H9 (cell line): Measurements from ENCODE around the gene ICE2. TPM values are rescaled to one million over a fixed set of nuclear protein-coding genes. Genes with fewer than 3 reads are reported as not detected.

Experiments
- DNase-seq: peaks from one replicate; pipeline ENCODE4 v3.0.0-alpha.2; 2017
- H2AFZ ChIP-seq: one replicate; pipeline ENCODE4 v1.6.1; 2013; ENCODE audit warnings: mild to moderate bottlenecking, low read length, control low read depth, moderate library complexity
- H2AK5ac ChIP-seq: 2 replicates; pipeline ENCODE4 v1.6.1; 2013; ENCODE audit warnings: low read length, control low read depth, mixed read lengths; ENCODE audit not compliant: insufficient read length
- H2BK120ac ChIP-seq: one replicate; pipeline ENCODE4 v1.6.1; 2013; ENCODE audit warnings: low read depth, mild to moderate bottlenecking, low read length, control low read depth, inconsistent platforms; ENCODE audit not compliant: poor library complexity, severe bottlenecking
- H2BK12ac ChIP-seq: 2 replicates; pipeline ENCODE4 v1.6.1; 2013; ENCODE audit warnings: low read length, control low read depth, mixed read lengths, low read depth; ENCODE audit not compliant: insufficient read length
- H2BK15ac ChIP-seq: 2 replicates; pipeline ENCODE4 v1.6.1; 2013; ENCODE audit warnings: low read depth, low read length, control low read depth
- H2BK20ac ChIP-seq: one replicate; pipeline ENCODE4 v1.6.1; 2013; ENCODE audit warnings: low read depth, mild to moderate bottlenecking, low read length, control low read depth, inconsistent platforms; ENCODE audit not compliant: poor library complexity, severe bottlenecking
- H2BK5ac ChIP-seq: 2 replicates; pipeline ENCODE4 v1.6.1; 2013; ENCODE audit warnings: low read length, control low read depth, mixed read lengths; ENCODE audit not compliant: insufficient read length
- H3K14ac ChIP-seq: 2 replicates; pipeline ENCODE4 v1.6.1; 2013; ENCODE audit warnings: low read length, control low read depth; ENCODE audit not compliant: insufficient read depth
- H3K18ac ChIP-seq: 2 replicates; pipeline ENCODE4 v1.6.1; 2013; ENCODE audit warnings: low read depth, mild to moderate bottlenecking, mixed read lengths, low read length, control low read depth; ENCODE audit not compliant: insufficient read length
- H3K23ac ChIP-seq: 2 replicates; pipeline ENCODE4 v1.6.1; 2013; ENCODE audit warnings: low read length, control low read depth, mixed read lengths, low read depth; ENCODE audit not compliant: insufficient read length
- H3K23me2 ChIP-seq: 2 replicates; pipeline ENCODE4 v1.6.1; 2013; ENCODE audit warnings: low read depth, mild to moderate bottlenecking, mixed read lengths, low read length, control low read depth; ENCODE audit not compliant: insufficient read length, poor library complexity, severe bottlenecking
- H3K27ac ChIP-seq: 2 replicates; pipeline ENCODE4 v1.5.1; 2013; ENCODE audit warnings: low read length, control low read depth, mixed read lengths, low read depth; ENCODE audit not compliant: insufficient read length
- H3K27me3 ChIP-seq: 2 replicates; pipeline ENCODE4 v1.6.1; 2013; ENCODE audit warnings: low read length, control low read depth, inconsistent platforms; ENCODE audit not compliant: insufficient read depth
- H3K4ac ChIP-seq: 2 replicates; pipeline ENCODE4 v1.6.1; 2013; ENCODE audit warnings: low read depth, mild to moderate bottlenecking, control low read depth, inconsistent platforms, low read length, moderate library complexity
- H3K4me1 ChIP-seq: 2 replicates; pipeline ENCODE4 v1.6.1; 2013; ENCODE audit warnings: low read length, control low read depth, inconsistent platforms; ENCODE audit not compliant: insufficient read depth
- H3K4me2 ChIP-seq: 2 replicates; pipeline ENCODE4 v1.6.1; 2013; ENCODE audit warnings: low read length, control low read depth, mixed read lengths; ENCODE audit not compliant: insufficient read length, insufficient read depth
- H3K56ac ChIP-seq: 2 replicates; pipeline ENCODE4 v1.6.1; 2013; ENCODE audit warnings: low read depth, mild to moderate bottlenecking, mixed read lengths, low read length, control low read depth; ENCODE audit not compliant: insufficient read length
- H3K79me1 ChIP-seq: 2 replicates; pipeline ENCODE4 v1.6.1; 2013; ENCODE audit warnings: low read depth, mild to moderate bottlenecking, moderate library complexity, low read length, control low read depth, inconsistent platforms; ENCODE audit not compliant: insufficient read depth, poor library complexity, severe bottlenecking
- H3K79me2 ChIP-seq: 2 replicates; pipeline ENCODE4 v1.6.1; 2013; ENCODE audit warnings: low read length, control low read depth, inconsistent platforms; ENCODE audit not compliant: insufficient read depth
- H3K9ac ChIP-seq: 2 replicates; pipeline ENCODE4 v1.6.1; 2013; ENCODE audit warnings: low read length, control low read depth, mixed read lengths; ENCODE audit not compliant: insufficient read length; ENCODE audit errors: extremely low read depth
- H3K9me3 ChIP-seq: one replicate; pipeline ENCODE4 v1.6.1; 2013; ENCODE audit warnings: low read depth, low read length, inconsistent platforms; ENCODE audit not compliant: control insufficient read depth
- H3T11ph ChIP-seq: one replicate; pipeline ENCODE4 v1.6.1; 2013; ENCODE audit warnings: mild to moderate bottlenecking, low read length, control low read depth, inconsistent platforms
- H4K20me1 ChIP-seq: one replicate; pipeline ENCODE4 v1.6.1; 2013; ENCODE audit not compliant: control insufficient read depth, insufficient read length, insufficient read depth
- H4K5ac ChIP-seq: 2 replicates; pipeline ENCODE4 v1.6.1; 2013; ENCODE audit warnings: low read depth, mild to moderate bottlenecking, mixed read lengths, low read length, control low read depth; ENCODE audit not compliant: insufficient read length
- H4K8ac ChIP-seq: replicated peaks from 2 replicates; pipeline ENCODE4 v1.6.1; 2013; ENCODE audit warnings: low read length, control low read depth, mixed read lengths, low read depth; ENCODE audit not compliant: insufficient read length
- H4K91ac ChIP-seq: 2 replicates; pipeline ENCODE4 v1.6.1; 2013; ENCODE audit warnings: low read depth, mild to moderate bottlenecking, moderate library complexity, mixed read lengths, low read length, control low read depth; ENCODE audit not compliant: insufficient read length
- H3K27ac Mint-ChIP-seq, 3 experiments: 2 replicates in 2 of 3; 3 replicates in 1 of 3; pipeline ENCODE4 v1.8.0; 2020 to 2021; ENCODE audit warnings: mixed read lengths in 3 of 3, mild to moderate bottlenecking in 1 of 3, moderate library complexity in 1 of 3
- H3K27me3 Mint-ChIP-seq: 2 replicates; pipeline ENCODE4 v1.8.0; 2021; ENCODE audit warnings: low read depth, mild to moderate bottlenecking, moderate library complexity, mixed read lengths
- H3K36me3 Mint-ChIP-seq, 3 experiments: 2 replicates in 2 of 3; 3 replicates in 1 of 3; pipeline ENCODE4 v1.8.0; 2020 to 2021; ENCODE audit warnings: low read depth in 3 of 3, mixed read lengths in 3 of 3; ENCODE audit not compliant: insufficient read depth in 1 of 3
- H3K4me1 Mint-ChIP-seq, 2 experiments: 2 replicates each; pipeline ENCODE4 v1.8.0; 2020; ENCODE audit warnings: mixed read lengths in 2 of 2
- H3K4me3 Mint-ChIP-seq, 2 experiments: 2 replicates in 1 of 2; 3 replicates in 1 of 2; pipeline ENCODE4 v1.8.0; 2020 to 2021; ENCODE audit warnings: mild to moderate bottlenecking in 2 of 2, mixed read lengths in 2 of 2, moderate library complexity in 1 of 2
- H3K9me3 Mint-ChIP-seq, 2 experiments: 2 replicates in 1 of 2; 3 replicates in 1 of 2; pipeline ENCODE4 v1.8.0; 2020; ENCODE audit warnings: mild to moderate bottlenecking in 2 of 2, mixed read lengths in 2 of 2, moderate library complexity in 1 of 2
- CTCF ChIP-seq: fragments of 200-600 bp; sonication (generic); conservative IDR thresholded peaks from 3 replicates; pipeline ENCODE4 v1.8.0; 2021; ENCODE audit warnings: antibody characterized with exemption, mild to moderate bottlenecking
- WGBS: extraction: QIAGEN DNeasy Blood & Tissue Kit; methylation state at CpG from one replicate; pipeline ENCODE4 v1.1.7; 2013; ENCODE audit warnings: missing lambda C conversion rate, low lambda C conversion rate, mixed read lengths; ENCODE audit not compliant: insufficient read length; ENCODE audit errors: extremely low coverage; 5-methylcytosine and 5-hydroxymethylcytosine counted together
- total RNA-seq: library from RNA; stranded (reverse); gene quantifications from 2 replicates; pipeline ENCODE4 v1.2.1, GENCODE V29; 2021

ICE2 gene
- total RNA-seq, 1 experiment from 2014 or later: 76.3 TPM

- peaks cover 7% of the 10 kb centered on the region; the same call in 1 of the 2 replicates for H3K79me2 ChIP-seq
- WGBS: no CpG with 5 or more reads among the region's 1 CpG
- no peak overlapping the region for H3T11ph ChIP-seq
Observed at GRCh38 chr15:60394689-60395097, 84.2 kb downstream of the ICE2 start.

More at GRCh38 chr15:60394689-60395097, 84.2 kb downstream of the ICE2 start:
- TF ChIP-seq CTCF: no peak
- H3K14ac ChIP-seq: no peak overlapping the region
- H3K23me2 ChIP-seq: peaks cover 23% of the 10 kb centered on the region
- H2AK5ac ChIP-seq: no peak overlapping the region
- H3K9me3 ChIP-seq: no peaks in the 10 kb centered on the region
- no peak overlapping the region for H3K4me2 ChIP-seq
- peaks cover 1% of the 10 kb centered on the region; the same call in 1 of the 2 replicates for H3K27me3 ChIP-seq
- no peak overlapping the region for H2BK20ac ChIP-seq
- H3K4ac ChIP-seq: no peak overlapping the region
- no peak overlapping the region for H3K23ac ChIP-seq
- H3K56ac ChIP-seq: no peak overlapping the region
- no peak overlapping the region for H3K18ac ChIP-seq
- H3K4me1 ChIP-seq: peaks cover 21% of the 10 kb centered on the region; the same call in 1 of the 2 replicates
- H2BK15ac ChIP-seq: no peak overlapping the region
- H4K20me1 ChIP-seq: no peaks in the 10 kb centered on the region
- peaks cover 63 to 64% of the 10 kb centered on the region in 2 experiments for H3K4me1 Mint-ChIP-seq
- no peak overlapping the region for H4K8ac ChIP-seq
- peaks cover 34% of the 10 kb centered on the region for H3K27me3 Mint-ChIP-seq
- H3K9ac ChIP-seq: no peak overlapping the region
- no peak overlapping the region for H3K27ac ChIP-seq
- DNase-seq: no peak
- no peak overlapping the region for H2BK12ac ChIP-seq
- no peaks in the 10 kb centered on the region for H3K79me1 ChIP-seq
- H3K27ac Mint-ChIP-seq: no peak overlapping the region; a peak in 1 of 7 replicates
- H2BK5ac ChIP-seq: no peak overlapping the region
- H3K9me3 Mint-ChIP-seq: no peaks in the 10 kb centered on the region; a peak in 1 of 5 replicates
- H4K91ac ChIP-seq: no peak overlapping the region
- H2AFZ ChIP-seq: no peak overlapping the region
- H2BK120ac ChIP-seq: no peak overlapping the region
- no peak overlapping the region for H3K4me3 Mint-ChIP-seq
- peaks cover 0 to 6% (median 3%) of the 10 kb centered on the region in 3 experiments; a peak in 2 of 7 replicates for H3K36me3 Mint-ChIP-seq
- no peak overlapping the region for H4K5ac ChIP-seq
